KOPT-K1 (cell line): Measurements from ENCODE around the gene TJP2.

Experiments
- H3K27ac ChIP-seq: fragments of 200-600 bp; sonication (generic); 2 replicates; pipeline ENCODE4 v1.5.1; 2016; ENCODE audit warnings: antibody characterized with exemption, mild to moderate bottlenecking, low read depth, low read length; ENCODE audit not compliant: poor library complexity, severe bottlenecking
- H3K36me3 ChIP-seq: fragments of 200-600 bp; sonication (generic); 2 replicates; pipeline ENCODE4 v1.5.1; 2017; ENCODE audit warnings: antibody characterized with exemption, mild to moderate bottlenecking, low read length, moderate library complexity; ENCODE audit not compliant: insufficient read depth
- H3K9me3 ChIP-seq: fragments of 200-600 bp; sonication (generic); 2 replicates; pipeline ENCODE4 v1.5.1; 2017; ENCODE audit warnings: antibody characterized with exemption, low read length, mild to moderate bottlenecking; ENCODE audit not compliant: insufficient read depth, poor library complexity, severe bottlenecking

TJP2 gene

GRCh38 chr9:69215774-69216485 is 41.9 kb downstream of the TJP2 start:
- Histone ChIP-seq H3K36me3 (no peaks in the 10 kb centered on the region), H3K27ac (no peak overlapping the region), H3K9me3 (no peaks in the 10 kb centered on the region)

DNA sequence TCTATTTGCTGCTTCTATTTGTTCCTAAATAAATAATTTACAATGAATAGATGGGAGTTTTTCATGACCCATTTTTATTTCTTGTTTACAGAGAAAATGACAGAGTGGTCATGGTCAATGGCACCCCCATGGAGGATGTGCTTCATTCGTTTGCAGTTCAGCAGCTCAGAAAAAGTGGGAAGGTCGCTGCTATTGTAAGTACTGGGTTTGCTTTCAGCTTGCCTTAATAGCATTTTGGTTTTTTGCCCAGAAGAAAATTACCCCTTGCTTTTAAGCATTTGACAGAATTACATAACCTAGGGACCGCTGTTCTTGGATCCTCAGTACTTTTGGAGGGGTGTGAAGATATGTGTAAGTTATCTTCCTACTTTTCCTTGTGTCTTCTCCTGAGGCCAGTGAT is 44.1 kb downstream of the TJP2 start:
- Histone ChIP-seq H3K9me3 (no peaks in the 10 kb centered on the region), H3K36me3 (no peaks in the 10 kb centered on the region), H3K27ac (no peak overlapping the region)

GRCh38 chr9:69221036-69221435 is 47.0 kb downstream of the TJP2 start:
- H3K9me3 ChIP-seq = no peaks in the 10 kb centered on the region
- H3K27ac ChIP-seq = no peak overlapping the region
- no peaks in the 10 kb centered on the region for H3K36me3 ChIP-seq

GRCh38 chr9:69222970-69223369 is 48.9 kb downstream of the TJP2 start:
- no peak overlapping the region for H3K27ac ChIP-seq
- H3K36me3 ChIP-seq = no peaks in the 10 kb centered on the region; the same call in 1 of the 2 replicates
- no peaks in the 10 kb centered on the region for H3K9me3 ChIP-seq

DNA sequence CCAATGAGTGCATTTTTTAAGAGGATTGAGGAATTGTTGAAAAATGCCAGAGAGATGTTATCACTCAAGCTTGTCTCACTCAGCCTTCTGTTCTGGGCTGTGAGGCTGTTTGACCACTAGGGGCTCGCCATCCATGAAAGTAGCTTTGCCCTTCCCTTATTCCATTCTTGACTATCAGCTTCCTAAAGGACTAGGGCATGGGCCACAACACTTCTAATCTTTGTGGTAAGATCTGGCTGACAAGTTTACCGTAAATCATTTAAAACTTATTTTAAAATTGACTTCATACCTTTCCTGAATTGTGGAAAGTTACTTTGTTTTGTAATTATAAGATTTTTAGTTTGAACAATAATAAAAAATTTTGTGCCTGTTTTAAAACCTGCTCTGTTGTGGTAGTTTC is 49.5 kb downstream of the TJP2 start:
- no peaks in the 10 kb centered on the region for H3K9me3 ChIP-seq
- H3K36me3 ChIP-seq = no peaks in the 10 kb centered on the region; the same call in 1 of the 2 replicates
- H3K27ac ChIP-seq = no peak overlapping the region

- Histone ChIP-seq H3K9me3 (no peaks in the 10 kb centered on the region), H3K36me3 (no peaks in the 10 kb centered on the region; the same call in 1 of the 2 replicates), H3K27ac (no peak overlapping the region)
These were observed 55.3 kb downstream of the TJP2 start for GRCh38 chr9:69229367-69229766.

- H3K9me3 ChIP-seq = no peaks in the 10 kb centered on the region
- H3K27ac ChIP-seq = no peak overlapping the region
- no peaks in the 10 kb centered on the region; the same call in 1 of the 2 replicates for H3K36me3 ChIP-seq
These were observed 58.1 kb downstream of the TJP2 start for GRCh38 chr9:69232135-69232534.

- Histone ChIP-seq H3K36me3 (no peaks in the 10 kb centered on the region), H3K9me3 (no peaks in the 10 kb centered on the region), H3K27ac (no peak overlapping the region)
These were observed 60.6 kb downstream of the TJP2 start for GRCh38 chr9:69234683-69235082.

- Histone ChIP-seq H3K36me3 (no peaks in the 10 kb centered on the region), H3K27ac (no peak overlapping the region), H3K9me3 (no peaks in the 10 kb centered on the region)
These were observed 62.1 kb downstream of the TJP2 start for GRCh38 chr9:69236188-69236587.

- Histone ChIP-seq H3K36me3 (no peaks in the 10 kb centered on the region), H3K27ac (no peak overlapping the region), H3K9me3 (no peaks in the 10 kb centered on the region)
These were observed 63.7 kb downstream of the TJP2 start for GRCh38 chr9:69237702-69238295.

GRCh38 chr9:69243116-69243515 is 69.0 kb downstream of the TJP2 start:
- no peaks in the 10 kb centered on the region for H3K36me3 ChIP-seq
- H3K9me3 ChIP-seq = no peaks in the 10 kb centered on the region
- H3K27ac ChIP-seq = no peak overlapping the region

DNA sequence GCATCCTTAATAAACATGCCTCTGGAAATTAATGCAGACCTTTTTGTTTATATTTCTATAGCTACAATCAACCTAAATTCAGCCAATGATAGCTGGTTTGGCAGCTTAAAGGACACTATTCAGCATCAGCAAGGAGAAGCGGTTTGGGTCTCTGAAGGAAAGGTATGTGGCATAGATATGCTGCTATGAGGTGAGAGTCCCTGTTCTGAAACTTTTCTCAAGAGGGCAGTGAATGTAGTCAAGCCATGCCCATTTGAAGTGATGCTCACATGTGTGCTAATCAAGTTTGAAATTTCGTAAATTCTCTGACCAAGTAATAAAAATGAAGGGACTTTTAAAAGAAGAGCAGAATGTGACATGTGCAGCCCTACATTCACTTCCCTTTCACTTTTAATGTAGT is 72.6 kb downstream of the TJP2 start:
- Histone ChIP-seq H3K36me3 (no peaks in the 10 kb centered on the region), H3K9me3 (no peaks in the 10 kb centered on the region), H3K27ac (no peak overlapping the region)

DNA sequence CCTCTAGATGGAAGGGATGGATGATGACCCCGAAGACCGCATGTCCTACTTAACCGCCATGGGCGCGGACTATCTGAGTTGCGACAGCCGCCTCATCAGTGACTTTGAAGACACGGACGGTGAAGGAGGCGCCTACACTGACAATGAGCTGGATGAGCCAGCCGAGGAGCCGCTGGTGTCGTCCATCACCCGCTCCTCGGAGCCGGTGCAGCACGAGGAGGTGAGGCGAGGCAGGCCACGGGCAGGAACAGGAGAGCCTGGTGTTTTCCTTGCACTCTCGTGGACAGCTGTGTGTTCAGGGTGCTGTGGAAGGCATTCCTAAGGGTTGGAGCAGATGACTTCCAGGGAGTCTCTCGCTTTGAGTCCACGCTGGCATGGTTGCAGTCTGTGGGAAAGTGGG is 73.9 kb downstream of the TJP2 start:
- Histone ChIP-seq H3K9me3 (no peaks in the 10 kb centered on the region), H3K27ac (no peak overlapping the region), H3K36me3 (no peaks in the 10 kb centered on the region)

DNA sequence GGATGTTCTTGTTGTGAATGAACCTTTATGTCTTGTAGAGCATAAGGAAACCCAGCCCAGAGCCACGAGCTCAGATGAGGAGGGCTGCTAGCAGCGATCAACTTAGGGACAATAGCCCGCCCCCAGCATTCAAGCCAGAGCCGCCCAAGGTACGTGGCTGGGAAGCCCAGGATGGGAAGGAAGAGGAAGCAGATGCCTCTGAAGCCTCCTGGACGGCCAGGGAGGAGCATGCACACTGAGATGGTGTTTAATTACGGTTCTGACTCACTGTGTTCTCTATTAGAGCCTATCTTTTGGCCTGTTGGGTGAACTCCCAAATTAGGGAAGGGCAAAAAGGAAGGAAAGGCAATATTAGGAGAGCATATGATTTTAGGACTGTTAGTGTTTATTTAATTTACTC is 75.3 kb downstream of the TJP2 start:
- no peak overlapping the region for H3K27ac ChIP-seq
- H3K9me3 ChIP-seq = no peaks in the 10 kb centered on the region
- H3K36me3 ChIP-seq = no peaks in the 10 kb centered on the region

- no peaks in the 10 kb centered on the region for H3K9me3 ChIP-seq
- no peaks in the 10 kb centered on the region for H3K36me3 ChIP-seq
- no peak overlapping the region for H3K27ac ChIP-seq
These were observed 76.6 kb downstream of the TJP2 start for GRCh38 chr9:69250681-69251080.

GRCh38 chr9:69252436-69252835 is 78.4 kb downstream of the TJP2 start:
- Histone ChIP-seq H3K27ac (no peak overlapping the region), H3K9me3 (no peaks in the 10 kb centered on the region), H3K36me3 (no peaks in the 10 kb centered on the region)
